IPS DF 4.7 (cell line): ENCODE results near the gene CDH10.

ENCODE experiments used
- DNase-seq: peaks from one replicate; pipeline ENCODE4 v3.0.0-alpha.2; 2013; ENCODE audit warnings: low spot score; ENCODE audit errors: extremely low read depth

CDH10 gene

DNA sequence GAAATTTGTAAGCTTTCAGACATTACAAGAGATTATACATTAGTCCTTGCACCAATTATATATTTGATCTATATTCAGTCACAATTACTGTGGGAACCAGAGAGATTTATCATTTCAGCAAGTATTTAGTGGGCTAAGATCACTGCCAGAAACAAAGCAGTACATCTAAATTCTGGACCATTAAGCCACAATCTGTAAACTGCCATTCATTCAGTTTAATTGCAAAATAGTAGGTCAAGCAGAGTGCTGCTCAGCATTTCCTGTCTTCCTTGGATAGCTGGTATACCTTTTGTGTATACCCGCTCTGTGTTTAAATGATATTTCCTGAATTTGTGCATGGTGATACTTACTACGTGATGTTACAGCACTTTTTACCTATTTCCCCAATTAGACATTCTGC, 42.6 kb downstream of the CDH10 start:
- DNase-seq, result no peak

DNA sequence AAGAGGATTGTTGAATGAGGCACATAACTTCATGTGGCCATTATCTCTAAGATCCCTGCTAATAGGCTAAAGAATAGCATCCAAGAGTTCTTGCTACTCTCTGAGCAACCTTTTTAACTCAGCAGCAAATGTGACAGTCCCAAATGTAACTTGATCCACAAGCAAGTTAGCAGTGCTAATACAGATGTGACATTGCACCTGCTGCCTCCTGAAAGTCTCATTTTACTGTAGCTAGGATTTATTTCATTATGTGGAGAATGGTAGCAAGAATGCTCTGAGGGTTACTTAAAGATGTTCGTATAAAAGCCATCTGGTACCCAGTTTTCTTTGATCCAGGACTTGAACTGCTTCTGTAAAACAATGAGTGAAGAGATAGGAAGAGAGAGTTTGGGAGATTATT, 45.8 kb downstream of the CDH10 start:
- no peak for DNase-seq

DNA sequence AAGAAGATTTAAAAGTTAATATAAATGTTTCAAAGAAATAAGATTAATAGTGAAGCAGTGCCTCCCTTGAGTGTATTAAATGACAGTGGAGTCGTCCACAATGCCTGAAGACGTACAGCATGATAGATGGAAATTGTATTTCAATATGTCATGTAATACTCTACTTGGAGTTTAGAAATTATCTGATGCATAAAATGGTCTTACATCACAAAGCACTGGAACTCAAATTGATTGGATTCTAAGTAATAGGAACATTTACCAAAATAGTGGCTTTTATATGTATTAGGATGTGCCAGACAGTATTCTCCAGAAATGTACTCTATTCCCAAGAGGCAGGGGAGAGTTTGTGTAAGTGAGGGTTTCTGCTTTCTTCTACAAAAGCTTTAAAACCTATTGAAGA, 49.4 kb downstream of the CDH10 start:
- DNase-seq, result no peak

DNA sequence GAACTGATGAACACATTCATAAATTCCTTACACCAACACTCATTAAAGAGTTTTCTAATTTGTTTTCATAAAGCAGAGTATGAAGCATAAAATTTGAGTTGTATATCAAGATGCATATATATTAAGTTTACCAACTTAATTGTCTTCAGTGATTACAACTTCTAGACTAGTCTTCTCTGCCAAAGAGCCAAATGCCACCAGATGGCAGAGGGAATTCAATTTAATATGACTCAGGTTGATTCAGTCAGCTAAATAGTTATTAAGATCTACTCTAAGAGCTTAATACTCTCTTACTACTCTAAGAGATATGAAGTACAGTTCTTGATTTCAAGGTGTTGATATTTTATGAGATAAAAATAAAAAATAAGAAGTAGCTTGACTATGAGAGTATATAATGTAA, 53.4 kb downstream of the CDH10 start:
- DNase-seq, result no peak

DNA sequence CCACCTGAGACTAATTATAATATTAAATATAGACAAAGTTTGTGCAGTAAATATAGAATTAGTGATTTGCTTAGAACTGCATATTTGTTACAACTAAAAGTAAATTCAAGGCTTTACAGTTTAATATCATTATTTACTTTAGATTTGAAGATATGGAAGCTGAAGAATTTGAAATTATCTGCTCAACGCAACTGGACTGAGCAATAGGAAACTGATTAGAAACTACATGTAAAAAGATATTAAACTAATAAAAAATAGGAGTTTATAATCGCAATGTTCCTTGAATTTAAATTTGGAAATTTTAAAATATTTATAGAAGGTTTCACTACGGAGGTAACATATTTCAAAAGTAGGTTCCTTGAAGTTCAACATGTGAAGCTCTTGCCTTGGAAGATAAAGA, 55.2 kb downstream of the CDH10 start:
- no peak for DNase-seq

DNA sequence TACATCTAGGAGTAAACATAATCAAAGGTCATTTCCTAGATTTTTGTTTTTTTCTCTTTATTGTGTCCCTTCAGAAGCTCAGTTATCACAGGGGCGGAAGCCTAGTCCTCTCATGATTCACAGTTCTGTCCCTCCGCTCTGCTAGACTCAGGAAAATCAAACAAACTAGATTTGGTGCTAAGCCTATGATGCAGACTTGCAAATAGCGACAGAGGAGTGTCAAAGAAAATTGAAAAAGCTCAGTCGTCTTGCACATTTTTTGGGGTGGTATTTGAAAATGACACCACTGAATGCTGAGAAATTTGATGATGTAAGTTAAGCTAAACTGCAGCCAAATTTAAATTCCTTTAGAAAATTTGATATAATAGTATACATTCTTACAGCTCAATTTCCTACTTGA, 59.0 kb downstream of the CDH10 start:
- DNase-seq, result no peak

DNA sequence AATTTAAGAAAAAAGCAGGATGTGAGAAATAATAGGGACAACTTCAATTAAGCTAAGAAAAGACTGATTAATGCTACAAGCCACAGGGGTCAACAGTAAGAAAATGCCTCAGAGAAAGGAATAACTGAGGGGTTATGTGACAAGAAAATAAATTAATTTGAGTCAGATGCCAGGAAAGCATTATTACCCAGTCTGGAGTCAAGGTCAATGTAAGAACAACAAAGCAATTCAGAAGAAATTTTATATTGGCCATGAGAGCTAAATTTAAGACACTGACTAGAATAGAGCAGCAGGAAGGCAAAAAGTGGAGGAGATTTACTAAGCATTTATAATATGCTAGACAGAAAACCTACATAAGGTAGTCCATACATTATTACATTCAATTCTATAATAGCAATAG, 73.5 kb downstream of the CDH10 start:
- no peak for DNase-seq

DNA sequence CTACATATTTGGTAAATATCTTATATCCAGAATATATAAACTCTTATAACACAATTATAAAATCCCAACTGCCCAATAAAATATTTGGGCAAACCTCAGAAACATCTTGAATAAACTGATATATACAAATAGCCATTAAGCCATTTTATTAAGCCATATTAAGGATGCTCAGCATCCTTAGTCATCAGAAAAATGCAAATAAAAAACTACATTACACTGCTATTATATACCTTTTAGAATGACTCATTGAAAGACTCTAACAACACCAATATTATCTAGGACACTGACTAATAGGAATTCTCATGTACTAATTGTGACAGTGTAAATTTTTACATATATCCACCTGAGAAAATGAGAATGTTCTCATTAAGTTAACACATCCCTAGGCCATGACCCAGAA, 77.8 kb downstream of the CDH10 start:
- DNase-seq, result no peak

DNA sequence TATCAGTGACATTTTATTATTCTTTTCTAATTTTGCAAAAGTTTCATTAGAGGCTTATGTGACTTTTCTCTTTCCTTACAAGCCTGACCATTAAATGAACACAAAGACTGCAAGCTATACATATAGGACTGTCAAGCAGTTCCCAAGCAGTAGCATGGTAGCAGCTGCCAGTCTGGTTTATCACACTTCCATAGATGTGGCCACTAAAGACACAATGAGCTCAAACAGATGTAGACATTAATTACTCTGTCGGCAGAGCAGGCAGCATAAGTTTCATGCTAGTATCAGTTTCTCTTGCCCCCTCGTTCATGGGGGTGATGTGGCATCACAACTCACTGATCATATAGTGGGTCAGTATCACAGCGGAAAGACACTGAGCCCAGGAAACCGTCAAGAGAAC, 89.5 kb downstream of the CDH10 start:
- DNase-seq, result no peak

DNA sequence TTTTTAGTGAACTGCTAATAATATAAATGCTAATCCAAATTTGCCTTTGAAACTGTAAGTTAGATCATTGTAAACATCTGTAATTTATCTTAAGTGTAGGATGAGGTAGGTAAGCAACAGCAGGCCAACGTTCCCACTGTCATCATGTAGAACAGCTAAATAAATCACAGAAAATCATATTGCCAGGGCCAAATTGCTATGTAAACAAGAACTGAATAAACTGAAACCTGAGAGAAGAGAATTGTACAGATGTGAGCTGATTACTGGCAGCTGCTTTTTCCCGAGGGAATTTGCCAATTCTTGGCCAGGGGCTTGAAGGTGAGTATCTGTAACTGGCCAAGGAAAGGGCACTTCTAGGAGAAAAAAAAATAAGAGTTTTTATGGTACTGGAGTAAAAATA, 97.6 kb downstream of the CDH10 start:
- DNase-seq, result no peak

DNA sequence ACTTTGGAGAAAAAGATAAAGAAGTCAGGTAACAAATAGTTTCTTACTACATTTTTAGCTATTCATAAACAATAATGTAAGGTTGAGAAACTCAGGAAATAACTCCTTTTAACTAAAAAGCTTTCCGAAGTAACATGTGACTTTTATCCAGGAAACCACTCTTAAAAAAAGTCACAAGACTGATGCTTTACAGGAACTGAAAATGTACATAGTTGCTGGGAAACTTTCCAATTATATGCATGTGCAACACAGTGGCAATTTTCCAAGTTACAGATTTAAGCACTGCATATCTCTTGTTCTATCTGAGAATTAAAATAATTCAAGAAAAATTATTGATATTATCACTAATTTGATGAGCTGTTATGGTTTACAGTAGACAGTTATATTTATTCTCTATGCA, 105.2 kb downstream of the CDH10 start:
- DNase-seq, result no peak

DNA sequence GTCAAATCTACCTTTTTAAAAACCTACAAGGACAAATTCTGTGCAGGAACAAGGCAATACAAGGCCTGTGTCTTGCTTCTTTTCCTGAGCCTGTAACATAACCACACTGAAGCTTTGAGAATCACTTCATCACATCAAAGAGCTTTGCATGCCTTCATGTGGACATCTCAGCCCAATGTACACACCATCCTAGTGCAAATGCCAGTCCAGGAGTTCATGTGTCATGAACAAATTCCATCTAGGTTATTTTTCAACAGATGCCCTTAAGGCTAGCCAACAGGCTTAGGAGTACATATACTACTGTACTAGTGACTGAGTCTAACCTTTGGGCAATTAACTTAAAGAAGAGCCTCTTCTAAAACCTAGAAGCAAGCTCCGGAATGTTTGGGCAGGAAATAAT, 106.4 kb downstream of the CDH10 start:
- no peak for DNase-seq

DNA sequence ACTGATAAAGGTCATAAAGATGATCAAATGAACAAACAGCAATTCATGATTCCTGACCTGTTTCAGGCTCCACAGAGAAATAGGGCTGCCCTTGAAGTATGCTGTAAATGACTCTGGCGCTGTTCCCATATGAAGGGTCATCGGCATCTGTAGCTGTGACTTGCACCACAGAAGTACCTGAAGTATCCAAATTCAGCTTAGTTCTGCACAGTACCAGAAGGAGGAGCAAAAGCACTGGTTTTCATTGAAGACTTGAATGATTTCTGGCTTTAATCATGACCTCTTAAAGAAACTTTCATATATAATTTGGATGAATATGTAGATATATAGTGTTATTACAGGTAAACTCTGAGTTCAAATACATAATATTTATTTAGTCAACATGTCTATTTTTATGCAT, 109.1 kb downstream of the CDH10 start:
- DNase-seq, result no peak

DNA sequence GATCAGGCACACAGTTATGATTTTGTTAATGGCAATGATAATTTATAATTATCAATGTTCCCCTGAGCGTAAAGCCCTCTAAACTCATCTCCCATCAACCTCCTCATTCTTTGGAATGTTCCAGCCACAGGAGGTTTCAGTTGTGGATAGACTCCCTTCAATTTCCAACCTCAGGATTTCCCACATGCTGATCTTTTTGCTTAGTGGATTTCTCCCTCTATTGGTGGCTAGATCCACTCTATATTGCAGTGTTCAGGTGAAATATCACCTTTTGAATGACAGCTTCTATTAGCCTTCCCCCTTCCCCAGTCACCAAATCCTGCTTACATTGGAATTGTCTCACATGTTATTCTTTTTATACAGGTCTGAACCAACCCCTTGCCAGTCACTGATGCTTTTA, 113.9 kb downstream of the CDH10 start:
- no peak for DNase-seq

DNA sequence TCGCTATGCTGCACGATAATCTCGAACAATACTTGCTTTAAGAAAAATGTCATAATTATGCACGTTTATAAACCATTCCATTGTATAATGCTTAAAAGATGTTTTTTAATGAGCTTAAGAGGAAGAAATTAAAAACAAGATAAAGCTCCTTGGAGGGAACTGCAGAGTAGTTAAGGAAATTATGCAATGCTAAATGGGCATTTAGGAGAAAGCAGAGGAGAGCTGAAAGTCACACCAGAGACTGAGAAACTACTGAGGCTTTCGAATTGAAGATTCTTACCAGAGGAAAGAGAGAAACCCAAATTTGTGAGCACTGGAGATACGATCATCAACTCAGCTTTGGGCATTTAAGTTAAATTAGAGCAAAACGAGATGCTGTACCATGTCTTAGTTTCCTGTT, 119.4 kb downstream of the CDH10 start:
- DNase-seq, result no peak

DNA sequence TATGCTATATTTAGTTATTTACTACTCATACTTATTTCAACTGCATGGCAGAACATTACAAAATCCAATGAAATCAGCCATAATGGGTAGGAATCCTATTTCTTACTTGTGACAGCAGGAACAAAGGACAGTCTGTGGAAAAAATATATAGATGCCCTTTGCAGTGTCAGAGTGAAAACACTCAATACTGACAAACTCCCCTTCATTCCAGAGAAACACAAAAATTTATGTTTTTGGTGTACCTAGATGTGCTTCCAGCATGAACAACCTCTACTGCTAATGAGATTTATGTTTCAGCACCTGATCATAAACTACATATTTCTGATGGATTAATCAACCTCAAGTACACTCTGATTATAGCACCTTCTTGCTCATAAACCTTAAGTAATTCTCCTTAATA, 132.4 kb downstream of the CDH10 start:
- no peak for DNase-seq

DNA sequence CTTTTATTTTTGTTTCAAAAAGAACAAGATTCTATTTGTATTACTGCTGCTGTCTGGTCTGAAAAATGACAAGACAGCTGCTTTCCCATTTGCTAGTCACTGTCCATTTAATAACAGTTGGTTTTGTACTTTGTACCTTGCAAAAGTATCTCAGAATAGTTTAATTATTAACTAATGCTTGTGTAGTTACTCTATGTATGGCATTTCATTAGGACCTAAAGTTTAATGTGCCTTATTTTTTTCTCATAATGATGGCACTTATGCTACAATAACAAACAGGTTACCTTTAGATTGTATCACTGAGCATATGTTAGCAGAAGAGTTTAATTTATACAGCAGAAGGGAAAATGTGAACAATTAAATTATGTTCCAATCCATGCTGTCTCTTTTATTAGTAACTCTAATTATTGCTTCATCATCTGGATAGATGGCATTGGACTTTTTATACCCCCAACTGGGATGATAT, 134.2 kb downstream of the CDH10 start:
- no peak for DNase-seq

DNA sequence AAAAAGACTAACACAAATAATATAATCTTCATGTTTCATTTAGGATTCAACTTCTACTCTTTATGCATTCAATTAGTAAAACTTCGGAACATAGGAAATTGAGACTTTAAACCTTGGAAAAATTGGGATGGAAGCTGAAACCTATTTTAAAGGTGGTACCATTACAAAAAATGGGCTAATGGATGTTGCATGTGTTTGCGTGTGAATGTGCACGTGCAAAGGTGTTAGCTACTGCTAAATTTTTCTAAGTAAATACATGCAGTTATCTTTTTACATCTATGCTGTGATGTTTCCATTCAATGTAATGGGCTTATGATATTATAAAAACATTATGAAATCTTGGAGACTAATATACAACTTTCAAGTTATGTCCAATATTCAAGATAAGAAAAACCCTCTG, 134.8 kb downstream of the CDH10 start:
- DNase-seq, result no peak

DNA sequence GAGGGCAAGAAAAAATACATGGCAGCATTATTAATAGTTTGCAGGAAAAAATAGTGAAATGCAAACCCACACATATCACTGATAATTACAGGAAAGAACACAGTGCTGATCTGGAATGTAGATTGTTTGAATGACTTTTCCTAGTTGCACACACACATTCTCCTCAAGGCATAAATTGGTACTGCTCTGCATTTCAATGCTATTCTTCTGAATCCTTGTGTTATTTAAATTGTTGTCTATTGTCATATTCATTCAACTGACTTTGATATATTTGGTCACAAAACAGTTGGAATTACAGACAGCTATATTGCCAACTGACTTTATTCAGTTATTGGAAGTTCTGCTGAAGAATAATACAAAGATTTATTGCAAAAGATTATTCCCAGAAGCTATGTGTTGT, 139.5 kb downstream of the CDH10 start:
- DNase-seq, result no peak

DNA sequence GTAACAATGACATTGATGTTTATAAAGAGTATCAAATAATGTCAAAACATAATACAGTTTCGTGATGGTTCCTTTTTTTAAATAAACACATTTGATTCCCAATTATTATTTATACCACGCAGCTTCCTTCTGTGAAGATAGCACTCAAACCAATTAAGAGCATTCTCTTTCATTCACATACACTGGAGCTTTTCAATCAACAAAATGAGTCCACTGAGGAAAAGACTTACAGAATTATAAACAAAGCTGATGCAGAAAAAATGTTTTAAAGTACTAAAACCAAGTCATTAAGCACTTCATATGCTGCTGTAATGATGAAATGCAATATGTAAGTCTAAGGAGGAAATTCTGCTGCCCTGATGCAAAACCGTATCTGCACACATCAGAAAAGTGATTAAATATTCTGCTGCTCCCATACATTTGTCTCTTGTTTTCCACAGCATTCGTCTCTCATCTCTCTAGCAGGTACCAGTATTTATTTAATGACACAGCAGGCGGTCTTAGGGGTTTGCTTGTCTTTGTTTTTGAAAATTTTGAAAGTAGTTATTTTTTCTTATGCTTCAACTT, 147.1 kb downstream of the CDH10 start:
- DNase-seq, result no peak

DNA sequence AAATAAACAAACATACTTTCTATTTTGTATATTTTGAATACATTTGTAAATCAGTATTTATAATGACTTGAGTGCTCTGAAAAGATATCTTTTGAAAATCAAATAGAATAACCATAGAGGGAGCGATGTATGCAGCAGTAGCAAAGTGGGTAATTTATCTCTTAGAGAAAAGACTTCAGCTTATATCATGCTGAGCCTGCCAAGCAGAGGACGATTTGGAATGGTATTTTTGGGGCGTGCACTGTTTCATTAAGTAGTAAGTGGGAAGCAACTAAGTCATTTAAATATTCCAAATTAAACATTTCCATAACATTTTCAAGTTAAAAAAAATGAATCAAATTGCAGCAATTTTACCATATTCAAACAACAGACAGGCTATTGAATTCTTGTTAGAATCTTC, 147.6 kb downstream of the CDH10 start:
- no peak for DNase-seq

DNA sequence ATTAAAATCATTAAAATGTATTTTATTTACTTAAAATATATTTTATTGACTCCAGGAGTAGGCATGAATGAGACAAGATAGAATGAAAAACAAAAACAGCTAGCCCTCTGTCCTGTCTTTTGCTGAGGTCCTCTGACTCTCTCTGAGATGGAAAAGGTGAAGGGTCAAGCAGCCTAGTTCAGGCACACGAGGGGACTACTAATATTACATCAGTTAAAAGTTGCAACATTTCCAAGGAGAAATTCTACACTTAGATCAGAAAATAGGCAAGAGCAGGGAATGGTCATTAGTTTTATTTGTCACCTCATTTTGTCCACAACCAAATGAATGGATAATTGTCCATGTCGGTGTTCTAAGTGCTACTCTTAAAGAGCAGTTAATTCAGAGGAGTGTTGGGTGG, 148.5 kb downstream of the CDH10 start:
- no peak for DNase-seq

DNA sequence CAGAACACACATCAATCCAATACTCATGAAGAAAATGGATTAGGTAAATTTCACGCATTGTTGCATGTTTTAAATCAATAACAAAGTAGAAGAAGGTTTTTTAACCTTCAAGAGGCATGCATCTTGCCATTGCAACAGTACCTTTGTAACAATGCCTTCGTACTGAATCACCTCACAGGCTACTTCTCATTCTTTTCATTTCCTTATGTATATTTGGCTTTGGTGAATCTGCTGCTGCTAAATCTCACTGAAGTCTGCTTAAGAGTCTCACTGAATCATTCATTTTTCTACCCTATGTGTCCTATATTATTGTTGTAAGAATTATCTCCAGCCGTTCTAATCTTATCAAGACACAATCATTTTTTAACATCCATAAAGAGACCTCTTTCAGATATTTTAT, 152.5 kb downstream of the CDH10 start:
- DNase-seq, result no peak

DNA sequence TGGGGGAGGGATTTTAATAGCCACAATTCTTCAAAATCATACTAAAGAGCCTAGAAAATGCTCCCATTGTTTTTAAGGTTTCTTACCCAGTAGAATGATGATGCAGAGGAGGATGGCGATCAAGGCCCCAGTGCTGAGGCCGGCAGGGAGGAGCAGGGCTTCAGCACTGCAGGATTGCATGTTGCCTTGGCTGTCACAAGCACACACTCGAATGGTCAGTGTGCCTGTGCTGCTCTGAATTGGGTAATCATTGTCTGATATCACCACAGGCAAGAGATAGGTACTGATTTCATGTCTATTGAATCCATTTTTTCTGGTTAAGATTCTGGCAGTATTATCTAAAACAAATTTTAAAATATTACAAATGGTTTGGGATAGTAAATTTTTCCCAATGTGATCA, 153.3 kb downstream of the CDH10 start:
- no peak for DNase-seq
